HUDEP-2 (cell line): ENCODE data around the gene IL5.
"Not testable (repeated sequence)": the region's sequence is repeated elsewhere in the genome, so short reads cannot be mapped to it uniquely, and the experiment has no call there.

Experiments used
- DNase-seq, 76 experiments: peaks; one replicate each; lab custom pipeline; 2025; ENCODE audit not compliant: unreplicated experiment in 76 of 76; lab: John Stamatoyannopoulos, UW

Gene IL5

GRCh38 chr5:132543472-132544201 lies at the start of gene IL5:
TSS of gene IL5 (minus strand) at chr5:132543522. CDS start at chr5:132543478, 44 bp downstream.
- DNase-seq = no peak

GRCh38 chr5:132592521-132592920 lies 49.2 kb upstream of the IL5 start:
- DNase-seq = no peak

GRCh38 chr5:132591145-132591544 lies 47.8 kb upstream of the IL5 start:
- peak in 6 of 76 experiments; percentile 1 to 26 (median 10) for DNase-seq

GRCh38 chr5:132589467-132589866 lies 46.1 kb upstream of the IL5 start:
- no peak for DNase-seq

- DNase-seq = no peak
These were observed 42.7 kb upstream of the IL5 start for GRCh38 chr5:132586063-132586462.

- not testable (repeated sequence) for DNase-seq
These were observed 41.2 kb upstream of the IL5 start for GRCh38 chr5:132584560-132584959.

- DNase-seq = no peak
These were observed 32.8 kb upstream of the IL5 start for GRCh38 chr5:132576123-132576522.

- DNase-seq = no peak
These were observed 23.3 kb upstream of the IL5 start for GRCh38 chr5:132566657-132567056.

GRCh38 chr5:132564555-132564954 lies 21.2 kb upstream of the IL5 start:
- DNase-seq = not testable (repeated sequence)

- DNase-seq = no peak
These were observed 18.3 kb upstream of the IL5 start for GRCh38 chr5:132561601-132562000.

- DNase-seq = peak in 1 of 76 experiments; percentile 1
These were observed 16.2 kb upstream of the IL5 start for GRCh38 chr5:132559383-132560060.

- peak in 37 of 76 experiments; percentile 6 to 74 (median 28) for DNase-seq
These were observed 14.3 kb upstream of the IL5 start for GRCh38 chr5:132557478-132558172.

GRCh38 chr5:132556763-132557477 lies 13.6 kb upstream of the IL5 start, which contains the start of gene RAD50:
TSS of gene RAD50 (plus strand) at chr5:132556977. CDS start at chr5:132557325, 348 bp downstream.
- DNase-seq = peak in 75 of 76 experiments; percentile 21 to 93 (median 82)

- DNase-seq = no peak
These were observed 12.9 kb upstream of the IL5 start for GRCh38 chr5:132556153-132556762.

- DNase-seq = peak in 13 of 76 experiments; percentile 3 to 27 (median 19)
These were observed 6.3 kb upstream of the IL5 start for GRCh38 chr5:132549576-132549975.

- DNase-seq = not testable (repeated sequence)
These were observed 5.5 kb upstream of the IL5 start for GRCh38 chr5:132548834-132549233.

GRCh38 chr5:132547269-132547668 lies 3.9 kb upstream of the IL5 start:
- no peak for DNase-seq

- DNase-seq = no peak
These were observed 2.8 kb upstream of the IL5 start for GRCh38 chr5:132546108-132546507.

GRCh38 chr5:132540764-132541163 lies 2.6 kb downstream of the IL5 start:
- DNase-seq = no peak

GRCh38 chr5:132540149-132540548 lies 3.2 kb downstream of the IL5 start:
- DNase-seq = no peak
